Smooth muscle cell (in vitro differentiated cells): Measurements from ENCODE around the gene DEPDC5. TPM values are rescaled to one million over a fixed set of nuclear protein-coding genes. Genes with fewer than 3 reads are reported as not detected.

Source experiments
- DNase-seq: peaks from one replicate; lab custom pipeline; 2025; ENCODE audit not compliant: unreplicated experiment; lab: John Stamatoyannopoulos, UW
- H2AFZ ChIP-seq: fragments of 200-600 bp; sonication (generic); 2 replicates; pipeline ENCODE4 v1.6.0; 2016; ENCODE audit warnings: antibody characterized with exemption, low read depth, mild to moderate bottlenecking
- H3F3A ChIP-seq: fragments of 200-600 bp; sonication (generic); 2 replicates; pipeline ENCODE4 v1.6.0; 2017; ENCODE audit warnings: antibody characterized with exemption, low read depth
- H3K27ac ChIP-seq: fragments of 200-600 bp; sonication (generic); 2 replicates; pipeline ENCODE4 v1.5.1; 2016; ENCODE audit warnings: low read depth, mild to moderate bottlenecking
- H3K27me3 ChIP-seq: fragments of 200-600 bp; sonication (generic); 2 replicates; pipeline ENCODE4 v1.6.1; 2016; ENCODE audit warnings: low read depth, mild to moderate bottlenecking
- H3K36me3 ChIP-seq: fragments of 200-600 bp; sonication (generic); 2 replicates; pipeline ENCODE4 v1.5.1; 2016; ENCODE audit warnings: low read depth
- H3K4me1 ChIP-seq: fragments of 200-600 bp; sonication (generic); 2 replicates; pipeline ENCODE4 v1.5.1; 2016; ENCODE audit warnings: low read depth
- H3K4me2 ChIP-seq: fragments of 200-600 bp; sonication (generic); 2 replicates; pipeline ENCODE4 v1.6.0; 2016; ENCODE audit warnings: mild to moderate bottlenecking
- H3K4me3 ChIP-seq: fragments of 200-600 bp; sonication (generic); 2 replicates; pipeline ENCODE4 v1.5.1; 2016; ENCODE audit warnings: mild to moderate bottlenecking
- H3K79me2 ChIP-seq: fragments of 200-600 bp; sonication (generic); 2 replicates; pipeline ENCODE4 v1.6.0; 2016; ENCODE audit warnings: low read depth, mild to moderate bottlenecking
- H3K9ac ChIP-seq: fragments of 200-600 bp; sonication (generic); 2 replicates; pipeline ENCODE4 v1.6.0; 2016; ENCODE audit warnings: low read depth
- H3K9me3 ChIP-seq: fragments of 200-600 bp; sonication (generic); replicated peaks from 2 replicates; pipeline ENCODE4 v1.5.1; 2016; ENCODE audit warnings: low read depth
- H4K20me1 ChIP-seq: fragments of 200-600 bp; sonication (generic); 2 replicates; pipeline ENCODE4 v1.6.0; 2016; ENCODE audit warnings: low read depth
- WGBS: methylation state at CpG from one replicate; pipeline ENCODE4 v1.1.7; 2016; ENCODE audit warnings: low lambda C conversion rate; 5-methylcytosine and 5-hydroxymethylcytosine counted together
- polyA plus RNA-seq: library from polyadenylated mRNA; unstranded; fragments of >200 nt; fragmentation: Nextera tagmentation; extraction: Ambion mirVana; gene quantifications from 2 replicates; pipeline ENCODE4 v1.2.1, GENCODE V29; 2016
- total RNA-seq: library from RNA; depleted of rRNA; stranded (reverse); fragments of >200 nt; gene quantifications from 2 replicates; pipeline ENCODE4 v1.2.3, GENCODE V29; 2014
- TF ChIP-seq, protein P1 (sequence below): fragments of 200-600 bp; sonication (generic); IDR thresholded peaks from 2 replicates; pipeline ENCODE4 v1.5.1; 2017; ENCODE audit warnings: borderline replicate concordance, mild to moderate bottlenecking, antibody characterized with exemption; ENCODE audit not compliant: insufficient read depth, poor library complexity, severe bottlenecking

The DEPDC5 gene
- total and polyA plus RNA-seq, 2 experiments from 2014 or later: 8.5 to 11.6 TPM

DNA sequence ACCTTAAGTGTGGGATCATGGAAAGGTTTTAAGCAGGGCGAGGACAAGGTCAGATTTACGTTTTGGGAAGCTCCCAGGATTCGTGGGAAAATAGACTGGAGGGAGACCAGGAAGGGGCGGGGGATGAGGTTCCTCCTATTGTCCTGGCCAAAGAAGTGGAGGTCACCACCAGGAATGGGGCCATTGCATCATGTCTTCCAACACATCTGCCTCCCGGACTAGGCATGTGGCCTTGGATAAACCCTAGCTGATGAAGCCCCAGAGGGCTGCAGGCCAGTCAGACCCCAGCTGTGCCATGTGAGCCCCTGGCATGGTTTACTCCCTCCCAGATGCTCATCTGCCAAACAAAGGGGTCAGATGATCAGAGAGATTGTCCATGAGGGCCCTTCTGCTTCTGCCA lies 179.0 kb downstream of the DEPDC5 start:
- Histone ChIP-seq H3K79me2 (no peaks in the 10 kb centered on the region), H3K4me2 (no peak overlapping the region), H3K36me3 (no peaks in the 10 kb centered on the region), H3K4me3 (no peak overlapping the region), H2AFZ (no peak overlapping the region), H3K4me1 (peaks cover 8% of the 10 kb centered on the region), H4K20me1 (no peaks in the 10 kb centered on the region), H3K27ac (no peak overlapping the region), H3K27me3 (no peaks in the 10 kb centered on the region), H3K9ac (no peak overlapping the region), H3K9me3 (no peaks in the 10 kb centered on the region), H3F3A (no peaks in the 10 kb centered on the region)
- TF ChIP-seq, protein P1, sequence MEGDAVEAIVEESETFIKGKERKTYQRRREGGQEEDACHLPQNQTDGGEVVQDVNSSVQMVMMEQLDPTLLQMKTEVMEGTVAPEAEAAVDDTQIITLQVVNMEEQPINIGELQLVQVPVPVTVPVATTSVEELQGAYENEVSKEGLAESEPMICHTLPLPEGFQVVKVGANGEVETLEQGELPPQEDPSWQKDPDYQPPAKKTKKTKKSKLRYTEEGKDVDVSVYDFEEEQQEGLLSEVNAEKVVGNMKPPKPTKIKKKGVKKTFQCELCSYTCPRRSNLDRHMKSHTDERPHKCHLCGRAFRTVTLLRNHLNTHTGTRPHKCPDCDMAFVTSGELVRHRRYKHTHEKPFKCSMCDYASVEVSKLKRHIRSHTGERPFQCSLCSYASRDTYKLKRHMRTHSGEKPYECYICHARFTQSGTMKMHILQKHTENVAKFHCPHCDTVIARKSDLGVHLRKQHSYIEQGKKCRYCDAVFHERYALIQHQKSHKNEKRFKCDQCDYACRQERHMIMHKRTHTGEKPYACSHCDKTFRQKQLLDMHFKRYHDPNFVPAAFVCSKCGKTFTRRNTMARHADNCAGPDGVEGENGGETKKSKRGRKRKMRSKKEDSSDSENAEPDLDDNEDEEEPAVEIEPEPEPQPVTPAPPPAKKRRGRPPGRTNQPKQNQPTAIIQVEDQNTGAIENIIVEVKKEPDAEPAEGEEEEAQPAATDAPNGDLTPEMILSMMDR: no peak
- no peak for DNase-seq
- 88% methylated on average over 5 of the region's 5 CpGs for WGBS

DNA sequence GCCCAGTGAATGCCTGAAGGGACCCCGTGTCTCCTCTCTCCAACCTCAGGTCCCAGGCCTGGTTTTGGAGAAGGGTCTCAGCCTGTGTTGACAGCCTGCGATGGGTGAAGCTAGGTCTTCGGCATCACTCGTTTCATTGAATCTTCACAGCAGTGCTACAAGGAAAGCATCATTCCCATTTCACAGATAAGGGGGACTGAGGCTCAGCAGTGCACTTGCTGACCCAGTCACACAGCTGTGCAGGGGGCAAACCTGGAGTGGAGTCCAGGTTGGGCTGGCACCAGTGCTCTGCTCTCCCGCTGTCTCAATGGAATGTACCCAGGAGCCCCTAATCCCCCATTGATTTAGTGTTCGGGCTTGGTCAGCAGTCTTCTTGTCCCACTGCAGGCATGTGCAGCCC lies 179.6 kb downstream of the DEPDC5 start:
- 96% methylated on average over 6 of the region's 6 CpGs for WGBS

DNA sequence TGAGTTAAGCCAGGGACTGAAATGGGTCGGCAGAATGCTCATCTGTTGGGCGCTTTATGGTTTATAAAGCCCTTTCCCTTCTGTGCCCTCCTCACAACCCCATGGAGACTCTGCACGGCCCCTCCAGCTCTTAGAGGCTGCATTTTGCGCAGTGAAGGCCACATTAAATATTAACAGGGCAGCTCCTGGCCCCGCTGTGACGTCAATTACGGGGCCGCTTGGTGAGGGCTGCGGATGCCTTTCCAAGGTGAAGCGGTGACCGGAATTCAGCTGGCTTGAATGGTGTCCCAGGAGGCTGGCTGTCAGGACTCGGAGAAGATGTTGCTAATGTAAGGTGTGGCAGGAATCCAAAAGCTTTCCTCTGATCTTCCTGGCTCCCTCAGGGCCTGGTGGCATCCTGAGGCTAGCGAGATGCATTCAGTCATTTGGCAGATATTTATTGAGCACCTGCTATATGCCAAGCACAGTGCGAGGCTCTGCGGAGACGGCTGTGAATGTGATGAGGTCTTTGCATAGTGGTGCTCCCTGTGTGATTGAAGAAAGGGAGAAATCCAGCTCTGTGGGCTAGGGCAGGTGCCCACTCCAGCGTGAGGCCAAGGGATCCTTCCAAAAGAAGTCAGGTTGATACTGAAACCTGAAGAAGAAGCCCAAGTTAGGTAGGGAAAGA lies 180.1 kb downstream of the DEPDC5 start:
- Histone ChIP-seq H3K36me3 (no peaks in the 10 kb centered on the region), H4K20me1 (no peaks in the 10 kb centered on the region), H3K79me2 (no peaks in the 10 kb centered on the region), H3K27me3 (no peaks in the 10 kb centered on the region), H3K9me3 (no peaks in the 10 kb centered on the region), H3F3A (no peaks in the 10 kb centered on the region), H3K4me2 (no peak overlapping the region), H3K4me3 (no peak overlapping the region), H2AFZ (no peak overlapping the region), H3K9ac (no peak overlapping the region), H3K4me1 (peaks cover 8% of the 10 kb centered on the region), H3K27ac (no peak overlapping the region)
- TF ChIP-seq, protein P1: no peak
- WGBS: 93% methylated on average over 17 of the region's 17 CpGs
- DNase-seq: no peak

More for the DNA sequence above, 179.6 kb downstream of the DEPDC5 start:
- no peaks in the 10 kb centered on the region for H3K9me3 ChIP-seq
- H2AFZ ChIP-seq: no peak overlapping the region
- H3K9ac ChIP-seq: no peak overlapping the region
- H3K4me3 ChIP-seq: no peak overlapping the region
- H3K27ac ChIP-seq: no peak overlapping the region
- no peaks in the 10 kb centered on the region for H3K36me3 ChIP-seq
- no peak for DNase-seq
- TF ChIP-seq, protein P1: no peak
- H3K4me1 ChIP-seq: peaks cover 8% of the 10 kb centered on the region
- no peak overlapping the region for H3K4me2 ChIP-seq
- H3F3A ChIP-seq: no peaks in the 10 kb centered on the region
- H3K79me2 ChIP-seq: no peaks in the 10 kb centered on the region
- H3K27me3 ChIP-seq: no peaks in the 10 kb centered on the region
- H4K20me1 ChIP-seq: no peaks in the 10 kb centered on the region
